Activated CD8-positive, alpha-beta T cell treated with anti-CD3 and anti-CD28 coated beads for 36 hours (primary cell): ENCODE measurements around the gene YPEL3. TPM values are rescaled to one million over a fixed set of nuclear protein-coding genes. Genes with fewer than 3 reads are reported as not detected.

ENCODE experiments used
- ATAC-seq: fragments of 200-7000 bp; cut with Tn5 transposase; one replicate; pipeline ENCODE4 v1.10.0; 2021; ENCODE audit warnings: mild to moderate bottlenecking, moderate library complexity
- CTCF ChIA-PET: fragments of 350-600 bp; sonication (Branson Sonifier 250); formaldehyde crosslinking; loops from one replicate; lab custom pipeline; 2021; ENCODE audit warnings: antibody characterized with exemption; lab: Charles Lee
- POLR2A ChIA-PET: fragments of 350-600 bp; sonication (Branson Sonifier 250); formaldehyde crosslinking; loops from one replicate; lab custom pipeline; 2021; ENCODE audit warnings: antibody characterized with exemption; lab: Charles Lee
- DNase-seq: peaks from one replicate; pipeline ENCODE4 v3.0.0-alpha.2; 2020
- H3K27ac Mint-ChIP-seq: one replicate; pipeline ENCODE4 v1.8.0; 2021; ENCODE audit warnings: mild to moderate bottlenecking, mixed read lengths
- H3K27me3 Mint-ChIP-seq: one replicate; pipeline ENCODE4 v1.8.0; 2021; ENCODE audit warnings: mixed read lengths
- H3K36me3 Mint-ChIP-seq: one replicate; pipeline ENCODE4 v1.8.0; 2021; ENCODE audit warnings: low read depth, mixed read lengths
- H3K4me1 Mint-ChIP-seq: one replicate; pipeline ENCODE4 v1.8.0; 2021; ENCODE audit warnings: low read depth, mixed read lengths
- H3K4me3 Mint-ChIP-seq: one replicate; pipeline ENCODE4 v1.8.0; 2021; ENCODE audit warnings: mild to moderate bottlenecking, moderate library complexity, mixed read lengths
- H3K9me3 Mint-ChIP-seq: one replicate; pipeline ENCODE4 v1.8.0; 2021; ENCODE audit warnings: mixed read lengths
- intact Hi-C: fragments of 100-400 bp; cut with micrococcal nuclease; formaldehyde crosslinking; loops from one replicate; pipeline ENCODE4 v1.10.0; 2022
- total RNA-seq, 2 experiments: library from RNA; stranded (reverse); gene quantifications; one replicate each; pipeline ENCODE4 v1.2.3, GENCODE V29; 2021
- TF ChIP-seq, protein P1 (sequence below): fragments of 200-600 bp; IDR thresholded peaks from one replicate; pipeline ENCODE4 v1.8.0; 2022; ENCODE audit warnings: antibody characterized with exemption, mild to moderate bottlenecking

YPEL3 gene
- total RNA-seq, 2 experiments from 2014 or later: 17.7 to 19.5 TPM

DNA sequence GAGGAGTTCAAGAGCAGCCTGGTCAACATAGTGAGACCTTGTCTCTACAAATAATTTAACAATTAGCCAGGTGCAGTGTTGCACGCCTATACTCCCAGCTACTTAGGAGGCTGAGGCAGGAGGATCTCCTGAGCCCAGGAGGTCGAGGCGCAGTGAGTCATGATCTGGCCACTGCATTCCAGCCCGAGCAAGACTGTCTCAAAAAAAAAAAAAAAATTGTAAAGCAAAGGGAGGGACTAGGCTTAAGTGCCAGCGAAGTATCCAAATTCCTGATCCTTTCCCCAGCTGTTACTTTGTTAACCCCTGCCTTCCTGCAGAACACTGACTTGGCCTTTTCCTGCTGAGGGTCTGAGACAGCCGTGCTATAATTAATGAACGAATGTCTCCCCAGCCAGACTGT is 14.6 kb upstream of the YPEL3 start:
- CTCF ChIA-PET: interaction anchor here (3.1 to 5.7 kb wide), 2 partner anchors 18 to 19 kb away, joined by 15 to 36 read pairs; partner anchors contain the start of gene TBX6
- ATAC-seq (no peak), DNase-seq (no peak)
- Mint-ChIP-seq H3K4me1 (peaks cover 6% of the 10 kb centered on the region), H3K4me3 (no peak overlapping the region), H3K27ac (no peak overlapping the region), H3K27me3 (no peaks in the 10 kb centered on the region), H3K36me3 (peaks cover 11% of the 10 kb centered on the region), H3K9me3 (no peaks in the 10 kb centered on the region)
- TF ChIP-seq, protein P1, sequence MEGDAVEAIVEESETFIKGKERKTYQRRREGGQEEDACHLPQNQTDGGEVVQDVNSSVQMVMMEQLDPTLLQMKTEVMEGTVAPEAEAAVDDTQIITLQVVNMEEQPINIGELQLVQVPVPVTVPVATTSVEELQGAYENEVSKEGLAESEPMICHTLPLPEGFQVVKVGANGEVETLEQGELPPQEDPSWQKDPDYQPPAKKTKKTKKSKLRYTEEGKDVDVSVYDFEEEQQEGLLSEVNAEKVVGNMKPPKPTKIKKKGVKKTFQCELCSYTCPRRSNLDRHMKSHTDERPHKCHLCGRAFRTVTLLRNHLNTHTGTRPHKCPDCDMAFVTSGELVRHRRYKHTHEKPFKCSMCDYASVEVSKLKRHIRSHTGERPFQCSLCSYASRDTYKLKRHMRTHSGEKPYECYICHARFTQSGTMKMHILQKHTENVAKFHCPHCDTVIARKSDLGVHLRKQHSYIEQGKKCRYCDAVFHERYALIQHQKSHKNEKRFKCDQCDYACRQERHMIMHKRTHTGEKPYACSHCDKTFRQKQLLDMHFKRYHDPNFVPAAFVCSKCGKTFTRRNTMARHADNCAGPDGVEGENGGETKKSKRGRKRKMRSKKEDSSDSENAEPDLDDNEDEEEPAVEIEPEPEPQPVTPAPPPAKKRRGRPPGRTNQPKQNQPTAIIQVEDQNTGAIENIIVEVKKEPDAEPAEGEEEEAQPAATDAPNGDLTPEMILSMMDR: no peak
- intact Hi-C loops: no loop called here
- POLR2A ChIA-PET: interaction anchor here (0.7 to 1.0 kb wide), 2 partner anchors 8 to 34 kb away, joined by 3 to 4 read pairs; no protein-coding TSS in a partner anchor

DNA sequence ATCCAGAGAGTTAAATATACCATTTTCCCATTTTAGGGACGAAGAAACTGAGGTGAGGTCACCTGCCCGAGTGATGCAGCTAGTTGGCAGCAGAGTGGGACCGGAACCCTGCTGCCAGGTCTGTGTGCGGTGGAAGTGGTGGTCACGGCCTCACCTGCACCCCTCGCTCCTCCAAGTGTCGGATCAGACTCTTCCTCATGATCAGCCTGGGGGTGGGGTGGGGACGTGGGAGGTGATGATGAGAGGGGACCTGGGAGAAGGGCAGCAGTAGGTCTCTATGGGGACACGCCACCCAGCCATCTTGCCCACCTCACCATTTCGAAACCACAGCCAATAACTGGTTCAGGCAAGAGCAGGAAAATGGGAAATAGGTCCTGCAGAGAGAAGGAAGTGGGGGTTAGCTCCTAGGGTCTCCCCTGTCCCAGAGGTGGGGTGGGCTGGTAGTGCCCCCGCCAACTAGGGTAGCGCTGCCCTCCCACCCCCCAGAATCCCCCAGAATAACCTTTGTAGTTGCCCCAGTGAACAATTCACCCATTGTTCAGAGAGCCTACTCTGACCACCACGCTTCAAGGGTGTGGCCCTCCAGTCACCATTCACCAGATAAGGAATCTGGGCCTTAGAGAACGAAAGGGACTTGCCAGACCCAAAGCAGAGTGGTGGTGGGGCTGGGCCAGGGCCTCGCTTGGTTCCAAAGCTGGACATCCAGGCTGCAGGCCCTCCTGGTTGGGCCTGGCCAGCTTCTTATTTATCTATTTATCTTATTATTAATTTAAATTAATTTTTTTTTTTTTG is 12.2 kb upstream of the YPEL3 start:
- CTCF ChIA-PET: interaction anchor here (1.1 kb wide), 1 partner anchor 35 kb away, joined by 3 read pairs; no protein-coding TSS in a partner anchor
- no peak overlapping the region for H3K4me3 Mint-ChIP-seq
- H3K4me1 Mint-ChIP-seq: no peaks in the 10 kb centered on the region
- intact Hi-C loops: no loop called here
- H3K36me3 Mint-ChIP-seq: peaks cover 16% of the 10 kb centered on the region
- TF ChIP-seq, protein P1: no peak
- no peaks in the 10 kb centered on the region for H3K9me3 Mint-ChIP-seq
- ATAC-seq: no peak
- no peak overlapping the region for H3K27ac Mint-ChIP-seq
- H3K27me3 Mint-ChIP-seq: no peaks in the 10 kb centered on the region
- no peak for DNase-seq
- POLR2A ChIA-PET: no interaction called here

DNA sequence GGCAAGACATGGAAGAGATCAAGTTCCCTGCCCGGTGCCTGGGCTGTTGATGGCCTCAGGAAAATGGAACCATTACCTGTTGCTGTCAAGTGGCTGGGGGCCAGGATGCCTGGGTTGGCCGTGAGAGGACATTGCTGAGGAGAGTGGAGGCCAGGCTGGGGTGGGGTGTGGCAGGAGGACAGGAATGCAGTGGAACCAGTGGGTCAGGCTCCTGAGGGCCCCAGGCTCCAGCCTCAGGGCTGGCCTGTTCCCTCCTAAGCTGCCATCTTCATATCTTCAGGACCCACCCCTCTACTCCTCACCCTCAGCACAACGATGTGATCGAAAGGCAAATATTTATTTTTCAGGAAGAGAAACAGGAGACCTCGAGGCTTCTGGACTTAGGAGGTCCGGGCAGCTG is 8.5 kb upstream of the YPEL3 start:
- POLR2A ChIA-PET: interaction anchor here (0.6 to 2.1 kb wide), 6 partner anchors 8 to 659 kb away, joined by 3 to 10 read pairs (median 5); partner anchors contain the start of genes GDPD3 and TBX6

DNA sequence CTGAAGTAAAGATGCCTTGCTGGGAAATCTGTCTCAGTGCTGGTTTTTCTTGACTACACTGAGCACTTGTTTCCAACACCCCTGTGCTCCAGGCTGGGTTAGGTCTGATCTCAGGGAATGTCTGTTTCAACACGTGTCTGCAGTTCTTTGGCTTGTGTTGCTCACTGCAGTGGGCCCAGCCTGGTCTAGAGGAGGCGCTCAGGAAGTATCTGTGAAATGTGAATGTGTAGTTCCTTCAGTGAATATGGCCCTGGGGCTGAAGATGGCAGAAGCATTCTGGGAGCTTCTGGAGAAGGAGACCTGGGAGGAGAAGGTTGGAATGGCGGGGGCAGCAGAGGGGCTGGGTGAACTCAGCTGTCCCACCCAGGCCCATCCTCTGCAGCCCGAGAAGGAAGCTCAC is 8.1 kb upstream of the YPEL3 start:
- ATAC-seq (no peak), DNase-seq (no peak)
- H3K9me3 Mint-ChIP-seq: no peaks in the 10 kb centered on the region
- CTCF ChIA-PET: interaction anchor here (3.5 to 3.8 kb wide), 2 partner anchors 9 to 11 kb away, joined by 17 to 21 read pairs; partner anchors contain the start of genes GDPD3 and TBX6
- peaks cover 14% of the 10 kb centered on the region for H3K36me3 Mint-ChIP-seq
- no peaks in the 10 kb centered on the region for H3K4me1 Mint-ChIP-seq
- TF ChIP-seq, protein P1: no peak
- H3K27ac Mint-ChIP-seq: no peak overlapping the region
- POLR2A ChIA-PET: interaction anchor here (1.1 to 2.1 kb wide), 4 partner anchors 8 to 38 kb away, joined by 4 to 10 read pairs (median 6); partner anchors contain the start of gene TBX6
- no peaks in the 10 kb centered on the region for H3K27me3 Mint-ChIP-seq
- intact Hi-C loops: no loop called here
- no peak overlapping the region for H3K4me3 Mint-ChIP-seq

More for the DNA sequence above, 8.5 kb upstream of the YPEL3 start:
- intact Hi-C loops: no loop called here
- TF ChIP-seq, protein P1: no peak
- DNase-seq: no peak
- Mint-ChIP-seq H3K4me1 (no peaks in the 10 kb centered on the region), H3K27me3 (no peaks in the 10 kb centered on the region), H3K36me3 (peaks cover 14% of the 10 kb centered on the region), H3K4me3 (no peak overlapping the region), H3K9me3 (no peaks in the 10 kb centered on the region), H3K27ac (no peak overlapping the region)
- CTCF ChIA-PET: interaction anchor here (3.5 to 3.8 kb wide), 2 partner anchors 8 to 12 kb away, joined by 17 to 21 read pairs; partner anchors contain the start of genes GDPD3 and TBX6
- ATAC-seq: no peak
